H7 (cell line): ENCODE measurements around the gene STMN3. TPM values are rescaled to one million over a fixed set of nuclear protein-coding genes. Genes with fewer than 3 reads are reported as not detected.
"Not testable (repeated sequence)": the region's sequence is repeated elsewhere in the genome, so short reads cannot be mapped to it uniquely, and the experiment has no call there.

Experiments used
- DNase-seq: peaks from one replicate; pipeline ENCODE4 v3.0.0; 2012
- H3K27me3 ChIP-seq: 2 replicates; pipeline ENCODE4 v1.6.0; 2011; ENCODE audit warnings: mild to moderate bottlenecking, low read length; ENCODE audit not compliant: control insufficient read depth, insufficient read depth
- H3K36me3 ChIP-seq: replicated peaks from 2 replicates; pipeline ENCODE4 v1.5.1; 2011; ENCODE audit warnings: low read length; ENCODE audit not compliant: control insufficient read depth, insufficient read depth
- H3K4me3 ChIP-seq: 2 replicates; pipeline ENCODE4 v1.5.1; 2011; ENCODE audit warnings: low read depth, mild to moderate bottlenecking, control low read depth, low read length, moderate library complexity; ENCODE audit not compliant: insufficient read depth
- total RNA-seq: library from RNA; depleted of rRNA; stranded (reverse); fragments of >200 nt; shearing (Covaris generic); gene quantifications from 2 replicates; pipeline ENCODE4 v1.2.3, GENCODE V29; 2014

The STMN3 gene
- total RNA-seq, 1 experiment from 2014 or later, result 32.7 TPM

DNA sequence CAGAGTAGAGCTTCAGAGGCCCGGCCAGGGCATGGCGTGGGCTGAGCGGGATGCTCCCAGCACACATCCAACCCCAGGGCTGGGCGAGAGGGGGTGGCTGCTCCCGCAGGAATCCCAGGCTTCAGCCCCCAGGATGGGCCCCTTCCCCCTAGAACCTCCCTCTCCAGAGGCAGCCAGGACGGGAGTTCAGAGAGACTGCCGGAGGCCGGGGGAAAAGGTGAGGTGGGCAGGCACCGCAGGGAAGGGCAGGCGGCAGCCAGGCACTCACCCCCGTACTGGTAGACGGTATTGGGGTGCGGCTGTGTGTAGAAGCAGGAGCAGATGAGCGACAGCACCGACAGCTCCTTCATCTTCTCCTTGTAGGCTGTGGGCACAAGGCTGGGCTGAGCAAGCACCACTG, 9.3 kb downstream of the STMN3 start:
- DNase-seq, result no peak
- Histone ChIP-seq H3K36me3 (no peaks in the 10 kb centered on the region), H3K4me3 (no peak overlapping the region), H3K27me3 (peaks cover 3% of the 10 kb centered on the region; the same call in 1 of the 2 replicates)

DNA sequence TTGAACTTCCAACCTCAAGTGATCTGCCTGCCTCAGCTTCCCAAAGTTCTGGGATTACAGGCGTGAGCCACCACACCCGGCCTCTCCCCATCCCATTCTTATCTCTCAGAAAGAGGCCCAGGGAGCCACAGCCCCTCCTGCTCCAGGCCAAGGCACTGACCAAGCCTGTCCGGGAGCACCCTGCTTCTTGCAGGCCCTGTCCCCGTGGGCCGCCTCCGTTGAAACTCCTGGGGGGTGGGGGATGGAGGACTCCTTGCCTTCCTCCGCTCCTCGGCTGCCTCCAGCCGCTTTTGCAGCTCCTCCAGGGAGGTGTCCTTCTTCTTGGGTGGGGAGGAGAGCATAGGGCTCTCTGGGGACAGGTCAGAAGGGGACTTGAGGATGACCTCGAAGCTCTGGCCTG, 9.7 kb downstream of the STMN3 start:
- H3K36me3 ChIP-seq, result no peaks in the 10 kb centered on the region
- DNase-seq, result no peak
- H3K27me3 ChIP-seq, result peaks cover 3% of the 10 kb centered on the region; the same call in 1 of the 2 replicates
- H3K4me3 ChIP-seq, result no peak overlapping the region

DNA sequence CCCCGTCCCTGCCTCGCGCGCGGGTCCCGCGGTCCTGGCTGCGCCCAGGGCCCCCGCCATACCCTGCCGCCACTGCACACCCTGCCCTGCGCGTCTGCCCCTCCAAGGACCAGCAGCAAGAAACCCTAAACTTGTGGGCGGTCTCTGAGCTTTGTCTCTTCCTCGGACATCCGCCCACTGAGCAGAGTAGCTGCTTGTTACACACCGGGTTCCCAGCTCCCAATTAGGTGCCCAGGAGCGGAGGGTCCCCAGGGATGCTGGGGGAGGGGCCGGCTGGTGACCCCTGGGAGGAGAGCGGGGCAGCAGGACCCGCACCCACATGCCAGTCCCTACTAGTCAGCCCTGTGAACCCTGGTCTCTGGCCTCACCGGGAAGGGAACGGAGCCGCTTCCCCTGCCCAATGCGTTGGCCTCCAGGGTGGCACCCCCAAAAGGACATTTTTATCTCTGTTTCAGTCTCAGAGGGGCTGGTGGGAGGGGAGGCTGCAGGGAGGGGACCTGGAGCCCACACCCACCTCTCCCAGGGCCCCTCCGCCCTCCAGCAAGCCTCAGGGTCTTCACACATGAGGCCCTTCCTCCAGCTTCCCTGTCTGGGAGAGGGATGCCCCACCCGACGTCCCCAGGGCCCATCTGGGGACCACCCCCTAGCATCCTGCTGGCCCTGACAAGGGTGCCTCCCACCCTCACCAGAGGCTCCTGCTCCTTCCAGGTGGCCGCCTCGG, 10.5 kb downstream of the STMN3 start:
- Histone ChIP-seq H3K36me3 (no peaks in the 10 kb centered on the region), H3K27me3 (peaks cover 3% of the 10 kb centered on the region; the same call in 1 of the 2 replicates), H3K4me3 (peak overlapping the region; percentile 54)
- peak; percentile 76 for DNase-seq

DNA sequence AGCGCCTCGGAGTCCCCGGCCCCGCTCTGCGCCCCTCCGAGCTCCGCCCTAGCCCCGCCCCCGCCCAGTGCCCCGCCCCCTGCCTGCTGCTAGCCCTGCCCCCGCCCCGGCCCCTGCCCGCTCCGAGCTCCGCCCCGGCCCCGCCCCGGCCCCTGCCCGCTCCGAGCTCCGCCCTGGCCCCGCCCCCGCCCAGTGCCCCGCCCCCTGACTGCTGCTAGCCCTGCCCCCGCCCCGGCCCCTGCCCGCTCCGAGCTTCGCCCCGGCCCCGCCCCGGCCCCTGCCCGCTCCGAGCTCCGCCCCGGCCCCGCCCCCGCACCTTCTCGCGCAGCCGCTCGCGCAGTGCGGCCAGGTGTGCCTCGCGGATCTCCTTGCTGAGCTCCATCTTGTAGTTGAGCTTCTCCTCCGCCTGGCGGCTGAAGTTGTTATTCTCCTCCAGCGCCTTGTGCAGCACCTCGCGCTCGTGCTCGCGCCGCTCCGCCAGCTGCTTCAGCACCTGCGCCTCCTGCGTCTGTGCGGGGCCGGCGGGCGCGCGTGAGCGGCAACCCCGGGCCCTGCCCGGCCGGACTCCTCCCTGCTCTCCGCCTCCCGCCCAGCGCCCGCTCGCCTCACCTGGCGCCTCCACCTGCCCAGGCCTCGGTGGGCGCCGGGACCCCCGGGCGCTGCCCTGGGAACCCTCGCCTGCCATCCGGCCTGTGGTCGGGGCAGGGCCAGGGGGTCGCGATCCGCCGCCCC, 11.3 kb downstream of the STMN3 start:
- Histone ChIP-seq H3K36me3 (no peaks in the 10 kb centered on the region), H3K27me3 (peaks cover 3% of the 10 kb centered on the region; the same call in 1 of the 2 replicates)
- peak; percentile 98 for DNase-seq

DNA sequence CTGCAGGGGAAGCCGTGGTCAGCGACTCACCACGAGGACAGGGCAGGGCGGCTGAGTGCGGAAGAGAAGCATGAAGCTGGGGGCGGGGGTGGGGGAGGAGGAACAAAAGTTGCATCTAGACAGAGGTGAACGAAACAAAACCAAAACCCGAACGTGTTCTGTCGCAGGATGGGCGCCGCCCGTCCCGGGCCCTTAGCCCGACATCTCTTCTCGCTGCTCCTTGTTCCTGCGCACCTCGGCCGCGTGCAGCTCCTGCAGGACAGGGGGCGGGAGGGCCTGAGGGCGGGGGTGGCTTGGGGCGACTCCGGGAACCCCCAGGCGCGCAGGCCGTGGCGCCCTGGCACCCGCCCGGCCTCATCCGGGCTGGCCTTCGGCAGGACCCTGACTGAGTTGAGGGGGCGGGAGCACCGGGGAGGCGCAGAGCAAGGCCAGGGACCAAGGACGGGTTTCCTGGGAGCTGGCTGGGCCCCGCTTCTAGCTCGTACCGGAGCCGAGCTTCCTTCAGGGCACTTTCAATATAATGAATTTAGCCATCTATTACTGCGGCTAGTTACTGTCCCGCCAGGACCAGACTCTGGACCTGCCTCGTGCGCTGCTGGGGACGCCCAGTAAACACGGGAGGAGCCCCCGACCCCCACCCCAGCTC, 12.0 kb downstream of the STMN3 start:
- no peak for DNase-seq
- Histone ChIP-seq H3K27me3 (peaks cover 3% of the 10 kb centered on the region; the same call in 1 of the 2 replicates), H3K36me3 (no peaks in the 10 kb centered on the region), H3K4me3 (peak overlapping the region; percentile 47)

More for the DNA sequence above, 11.3 kb downstream of the STMN3 start:
- peak overlapping the region; percentile 54 for H3K4me3 ChIP-seq

DNA sequence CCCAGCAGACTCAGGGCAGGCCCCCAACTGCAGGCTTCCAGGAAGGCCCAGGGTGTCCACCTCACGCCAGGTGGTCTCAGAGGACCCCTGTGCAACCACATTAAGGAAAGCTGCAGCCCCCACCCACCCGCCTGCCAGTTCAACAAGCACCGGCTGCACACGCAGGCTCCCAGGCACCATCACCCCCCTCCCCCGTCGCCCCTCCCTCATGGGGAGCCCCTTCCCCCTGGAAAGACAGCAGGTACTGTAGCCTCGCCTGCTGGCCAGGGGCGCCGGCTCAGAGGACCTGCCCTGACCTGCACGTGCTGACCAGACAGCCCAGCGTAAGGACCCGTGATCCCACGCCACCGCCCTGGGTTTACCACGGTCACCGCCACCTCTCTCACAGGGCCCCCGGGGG, 12.5 kb downstream of the STMN3 start:
- not testable (repeated sequence) for H3K36me3 ChIP-seq, DNase-seq, H3K4me3 ChIP-seq, H3K27me3 ChIP-seq

DNA sequence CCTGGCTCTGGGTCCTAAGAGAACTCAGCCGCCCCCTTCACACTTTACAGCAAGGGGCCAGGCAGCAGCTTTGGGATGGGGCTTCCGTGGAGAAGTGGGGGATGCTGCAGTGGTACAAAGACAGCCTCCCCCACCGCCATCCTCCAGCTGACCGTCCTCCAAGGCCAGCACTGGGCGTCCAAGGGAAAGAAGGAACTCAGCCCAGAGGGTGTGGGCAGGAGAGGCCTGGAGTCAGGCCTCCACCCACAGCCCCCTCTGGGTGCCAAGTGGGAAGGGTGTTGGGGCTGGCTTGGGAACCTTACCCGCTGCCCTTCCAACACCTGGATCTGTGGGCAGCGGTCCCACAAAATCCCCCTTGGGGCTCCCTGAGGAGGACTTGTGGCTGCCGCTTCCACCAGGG, 13.1 kb downstream of the STMN3 start:
- no peak for DNase-seq
- no peaks in the 10 kb centered on the region for H3K36me3 ChIP-seq
- H3K27me3 ChIP-seq, result peaks cover 3% of the 10 kb centered on the region; the same call in 1 of the 2 replicates
- no peak overlapping the region for H3K4me3 ChIP-seq

DNA sequence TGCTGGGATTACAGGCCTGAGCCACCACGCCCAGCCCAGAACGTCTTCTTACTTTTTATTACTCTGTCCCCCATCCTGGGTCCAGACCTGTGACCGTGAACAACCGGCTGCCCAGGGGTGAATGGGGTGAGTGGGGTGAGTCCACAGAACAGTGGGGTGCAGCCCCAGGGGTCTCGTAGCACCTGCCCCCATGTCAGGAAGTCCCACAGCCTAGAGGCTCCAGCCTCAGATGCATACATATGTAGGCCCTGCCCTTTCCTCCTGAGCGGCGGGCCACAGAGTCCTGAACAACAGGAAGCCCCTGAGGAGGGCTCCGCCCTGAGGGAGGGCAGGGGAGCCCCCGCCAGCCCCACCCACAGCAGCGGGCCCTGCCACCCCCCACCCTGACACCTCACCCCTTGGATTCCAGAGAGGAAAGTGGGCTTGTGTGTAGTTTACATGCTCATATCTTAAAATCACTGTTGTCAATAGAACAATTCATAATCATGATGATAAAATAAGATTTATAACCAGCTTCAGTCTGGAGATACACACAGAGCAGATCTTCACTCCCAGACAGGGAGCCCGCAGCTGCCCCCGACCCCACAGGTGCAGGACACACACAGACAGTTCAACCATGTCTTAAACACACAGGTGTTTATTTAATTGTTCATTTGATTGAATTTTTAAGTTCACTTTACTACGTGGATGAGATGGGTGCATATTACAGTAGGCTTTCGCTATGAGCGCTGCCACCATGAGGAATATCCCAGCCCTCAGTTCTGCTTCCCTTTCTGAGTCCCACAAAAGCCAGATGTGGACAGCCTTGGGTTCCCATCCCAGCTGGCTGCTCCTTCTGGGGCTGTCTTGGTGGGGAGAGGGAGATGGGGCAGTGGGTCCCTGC, 13.9 kb downstream of the STMN3 start:
- no peak for DNase-seq
- peaks cover 3% of the 10 kb centered on the region; the same call in 1 of the 2 replicates for H3K27me3 ChIP-seq
- no peak overlapping the region for H3K4me3 ChIP-seq
- no peaks in the 10 kb centered on the region for H3K36me3 ChIP-seq

DNA sequence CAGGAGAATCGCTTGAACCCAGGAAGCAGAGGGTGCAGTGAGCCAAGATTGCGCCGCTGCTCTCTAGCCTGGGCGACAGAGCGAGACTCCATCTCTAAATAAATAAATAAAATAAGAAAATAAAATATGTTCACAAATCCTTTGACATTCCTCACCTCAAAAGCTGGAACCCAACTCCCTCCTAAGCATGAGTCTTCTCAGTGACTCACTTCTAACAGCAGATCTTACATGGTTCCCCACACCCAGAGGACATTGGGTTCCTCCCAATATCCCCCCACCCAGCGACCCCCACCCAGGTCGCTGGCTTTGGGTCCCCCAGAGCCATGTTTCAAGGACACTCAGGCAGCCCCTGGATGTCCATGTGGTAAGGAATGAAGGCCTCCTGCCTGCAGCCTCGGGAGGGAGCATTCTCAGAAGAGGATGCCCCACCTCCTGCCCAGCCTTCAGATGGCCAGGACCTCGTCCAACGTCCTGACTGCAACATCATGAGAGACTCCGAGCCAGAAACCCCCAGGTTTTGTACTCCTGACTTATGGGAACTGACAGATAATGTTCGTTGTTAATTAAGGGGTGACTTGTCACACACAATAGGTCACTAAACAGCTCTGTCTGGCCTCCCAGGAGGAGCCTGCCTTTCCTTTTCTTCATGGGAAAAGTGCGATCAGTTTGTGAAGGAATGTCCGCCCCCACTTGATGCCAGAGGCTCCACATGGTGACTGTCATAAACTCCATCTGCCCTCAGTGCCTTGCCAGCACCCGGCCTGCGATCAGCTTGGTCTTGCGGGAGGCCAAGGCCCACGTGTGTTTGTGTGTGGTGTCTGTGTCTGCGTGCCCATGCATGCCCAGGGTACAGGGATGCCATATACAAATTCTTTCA, 16.2 kb downstream of the STMN3 start:
- DNase-seq, result no peak
- peaks cover 3% of the 10 kb centered on the region; the same call in 1 of the 2 replicates for H3K27me3 ChIP-seq
- no peak overlapping the region for H3K4me3 ChIP-seq
- H3K36me3 ChIP-seq, result no peaks in the 10 kb centered on the region

DNA sequence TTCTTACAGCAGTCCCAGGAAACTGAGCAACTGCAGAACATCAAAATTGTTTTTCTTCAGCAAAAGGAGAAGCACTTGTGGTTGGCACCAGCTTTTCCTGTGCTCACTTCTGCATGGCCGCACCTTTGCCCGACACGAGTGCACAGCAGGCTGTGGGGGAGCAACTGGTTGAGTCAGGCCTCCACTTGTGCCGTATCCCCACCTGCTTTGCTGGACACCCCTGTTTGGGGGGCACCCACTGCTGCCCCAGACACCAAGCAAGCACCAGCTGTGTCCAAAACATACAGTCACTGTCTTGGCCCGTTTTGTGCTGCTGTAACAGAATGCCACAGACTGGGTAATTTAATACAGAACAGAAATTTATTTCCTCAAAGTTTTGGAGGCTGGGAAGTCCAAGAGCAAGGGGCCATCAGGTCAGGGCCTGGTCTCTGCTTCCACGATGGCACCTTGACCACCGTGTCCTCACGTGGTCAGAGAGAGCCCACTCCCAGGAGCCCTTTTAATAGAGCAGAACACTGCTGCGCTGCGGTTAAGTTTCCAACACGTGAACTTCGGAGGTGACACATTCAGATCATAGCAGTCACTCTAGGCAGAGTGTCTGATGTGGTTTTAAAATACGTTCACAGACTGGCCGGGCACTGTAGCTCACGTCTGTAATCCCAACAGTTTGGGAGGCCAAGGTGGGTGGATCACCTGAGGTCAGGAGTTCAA, 17.6 kb downstream of the STMN3 start:
- no peak overlapping the region for H3K4me3 ChIP-seq
- no peak for DNase-seq
- peaks cover 2% of the 10 kb centered on the region; the same call in 1 of the 2 replicates for H3K27me3 ChIP-seq
- no peaks in the 10 kb centered on the region for H3K36me3 ChIP-seq

DNA sequence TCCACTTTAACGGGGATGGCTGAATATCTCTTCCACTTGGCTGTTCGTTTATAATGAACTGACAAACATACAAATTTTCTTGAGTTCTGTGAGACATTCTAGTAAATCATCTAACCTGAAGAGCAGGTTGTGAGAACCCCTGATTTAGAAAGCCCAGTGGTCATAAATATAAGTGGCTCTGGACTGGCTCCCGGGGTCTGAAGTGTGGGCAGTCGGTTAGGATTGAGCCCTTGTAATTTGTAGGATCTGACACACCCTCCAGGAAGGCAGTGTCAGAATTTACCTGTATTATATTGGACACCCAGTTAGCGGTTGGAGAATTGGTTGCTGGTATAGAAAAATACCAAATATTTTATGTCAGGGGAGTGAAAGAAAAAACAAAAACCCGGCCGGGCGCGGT, 19.5 kb downstream of the STMN3 start:
- Histone ChIP-seq H3K4me3 (no peak overlapping the region), H3K27me3 (no peaks in the 10 kb centered on the region), H3K36me3 (no peaks in the 10 kb centered on the region)
- no peak for DNase-seq

DNA sequence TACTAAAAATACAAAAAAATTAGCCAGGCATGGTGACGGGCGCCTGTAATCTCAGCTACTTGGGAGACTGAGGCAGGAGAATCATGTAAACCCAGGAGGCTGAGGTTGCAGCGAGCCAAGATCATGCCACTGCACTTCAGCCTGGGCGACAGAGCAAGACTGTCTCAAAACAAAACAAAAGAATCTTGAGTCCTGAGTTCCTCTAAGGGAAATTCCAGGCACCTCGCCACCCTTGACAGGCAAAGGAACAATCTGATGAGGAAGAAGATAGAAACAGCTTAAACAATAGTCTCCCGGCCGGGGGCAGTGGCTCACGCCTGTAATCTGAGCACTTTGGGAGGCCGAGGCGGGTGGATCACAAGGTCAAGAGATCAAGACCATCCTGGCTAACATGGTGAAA, 21.8 kb downstream of the STMN3 start:
- not testable (repeated sequence) for DNase-seq, H3K4me3 ChIP-seq, H3K36me3 ChIP-seq, H3K27me3 ChIP-seq

DNA sequence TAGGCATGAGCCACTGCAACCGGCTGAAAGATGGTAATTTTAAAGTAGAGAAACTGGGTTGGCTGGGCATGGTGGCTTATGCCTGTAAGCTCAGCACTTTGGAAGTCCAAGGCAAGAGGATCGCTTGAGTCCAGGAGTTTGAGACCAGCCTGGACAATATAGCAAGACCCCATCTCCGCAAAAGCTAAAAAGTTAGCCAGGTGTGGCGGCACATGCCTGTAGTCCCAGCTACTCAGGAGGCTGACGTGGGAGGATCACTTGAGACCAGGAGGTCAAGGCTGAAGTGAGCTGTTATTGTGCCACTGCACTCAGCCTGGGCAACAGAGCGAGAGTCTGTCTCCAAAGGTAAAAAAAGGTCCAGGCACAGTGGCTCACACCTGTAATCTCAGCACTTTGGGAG, 22.3 kb downstream of the STMN3 start:
- H3K27me3 ChIP-seq, H3K36me3 ChIP-seq, DNase-seq, H3K4me3 ChIP-seq: not testable (repeated sequence)
